PC-3 (cell line): ENCODE data around the gene SPATA32.

ENCODE experiments used
- CTCF ChIP-seq: fragments of 300-600 bp; sonication (generic); conservative IDR thresholded peaks from 2 replicates; pipeline ENCODE4 v1.5.1; 2017; ENCODE audit warnings: antibody characterized with exemption, low read depth, mild to moderate bottlenecking, low read length
- EZH2 ChIP-seq: fragments of 300-600 bp; sonication (generic); IDR thresholded peaks from one replicate; pipeline ENCODE4 v1.6.1; 2017; ENCODE audit warnings: antibody characterized with exemption, mild to moderate bottlenecking, low read length; ENCODE audit not compliant: unreplicated experiment

DNA sequence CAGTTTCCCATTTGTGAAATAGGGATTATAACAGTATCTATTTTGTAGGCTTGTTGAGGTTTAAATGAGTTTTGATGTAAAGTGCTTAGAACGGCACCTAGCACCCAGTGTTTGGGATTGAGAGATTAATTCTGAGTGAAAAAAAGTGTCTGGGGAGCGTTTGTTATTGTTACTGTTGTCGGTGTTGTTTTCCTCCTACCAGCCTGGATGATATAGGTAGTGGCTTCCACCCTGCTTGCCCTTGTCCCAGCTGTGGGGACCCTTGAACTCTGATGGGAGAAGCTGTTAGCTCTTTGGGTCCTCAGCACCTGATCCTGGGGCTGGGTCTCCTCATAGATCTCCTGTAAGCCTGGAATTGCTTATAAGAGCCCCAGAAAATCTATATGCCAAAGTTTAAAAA lies 35.3 kb downstream of the SPATA32 start:
- TF ChIP-seq EZH2 (no peak), CTCF (no peak)
